Stimulated activated CD8-positive, alpha-beta memory T cell treated with anti-CD3 and anti-CD28 coated beads, Interleukin-7, amount 100 ng/mL, for 48 hours (primary cell): ENCODE results near the gene NPFFR1.
A peak's percentile ranks its signal among the peaks of the same experiment; 100 is the strongest.

Source experiments
- DNase-seq, 2 donors: peaks; one replicate each; pipeline ENCODE4 v3.0.0-alpha.2; 2020; ENCODE audit warnings: low read depth in 1 of 2; ENCODE audit errors: extremely low read depth in 1 of 2

The NPFFR1 gene, protein sequence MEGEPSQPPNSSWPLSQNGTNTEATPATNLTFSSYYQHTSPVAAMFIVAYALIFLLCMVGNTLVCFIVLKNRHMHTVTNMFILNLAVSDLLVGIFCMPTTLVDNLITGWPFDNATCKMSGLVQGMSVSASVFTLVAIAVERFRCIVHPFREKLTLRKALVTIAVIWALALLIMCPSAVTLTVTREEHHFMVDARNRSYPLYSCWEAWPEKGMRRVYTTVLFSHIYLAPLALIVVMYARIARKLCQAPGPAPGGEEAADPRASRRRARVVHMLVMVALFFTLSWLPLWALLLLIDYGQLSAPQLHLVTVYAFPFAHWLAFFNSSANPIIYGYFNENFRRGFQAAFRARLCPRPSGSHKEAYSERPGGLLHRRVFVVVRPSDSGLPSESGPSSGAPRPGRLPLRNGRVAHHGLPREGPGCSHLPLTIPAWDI

GRCh38 chr10:70283445-70284399 is at the start of gene NPFFR1:
Gene NPFFR1, minus strand, starts transcription at chr10:70284004. Its CDS starts 328 bp downstream, at chr10:70283676.
- DNase-seq = no peak

- no peak for DNase-seq
Observed at GRCh38 chr10:70333268-70333667, 49.5 kb upstream of the NPFFR1 start.

DNA sequence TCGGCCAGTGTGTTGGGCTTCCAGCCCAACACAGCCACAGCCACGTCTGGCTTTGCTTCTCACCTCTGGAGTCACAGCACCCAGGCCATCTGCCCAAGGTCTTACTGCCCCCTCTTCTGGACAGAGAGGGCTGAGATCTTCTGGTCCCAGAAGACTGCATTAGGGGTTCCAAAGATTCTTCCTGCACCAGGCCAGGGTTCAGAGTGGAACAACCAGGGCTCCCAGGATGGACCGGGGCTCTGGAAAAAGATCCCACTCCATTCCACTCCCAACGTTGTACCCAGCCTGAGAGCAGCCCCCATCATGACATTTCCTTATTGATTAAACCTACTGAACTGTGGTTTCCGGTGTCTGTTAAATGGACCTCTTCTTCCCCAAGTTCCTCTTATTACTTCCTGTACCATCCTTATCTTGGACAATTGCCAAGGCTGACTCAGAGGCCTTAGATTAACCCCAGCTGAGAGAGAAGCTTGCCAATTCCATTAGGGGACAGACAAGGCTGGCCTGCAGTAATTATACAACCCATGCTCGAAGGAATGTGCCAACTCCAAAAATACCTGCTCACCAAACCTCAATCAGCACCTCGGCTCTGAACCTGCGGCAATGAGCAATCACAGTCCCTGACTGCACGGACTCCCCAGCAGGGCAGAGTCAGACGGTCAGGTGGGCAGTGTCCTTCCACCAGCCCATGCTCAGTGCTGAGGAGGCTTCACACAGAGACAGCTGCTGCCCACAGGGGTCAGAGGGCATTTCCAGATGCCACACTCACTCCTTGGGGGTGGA is 47.9 kb upstream of the NPFFR1 start:
- DNase-seq = no peak

- no peak for DNase-seq
Observed at GRCh38 chr10:70331160-70331485, 47.3 kb upstream of the NPFFR1 start.

DNA sequence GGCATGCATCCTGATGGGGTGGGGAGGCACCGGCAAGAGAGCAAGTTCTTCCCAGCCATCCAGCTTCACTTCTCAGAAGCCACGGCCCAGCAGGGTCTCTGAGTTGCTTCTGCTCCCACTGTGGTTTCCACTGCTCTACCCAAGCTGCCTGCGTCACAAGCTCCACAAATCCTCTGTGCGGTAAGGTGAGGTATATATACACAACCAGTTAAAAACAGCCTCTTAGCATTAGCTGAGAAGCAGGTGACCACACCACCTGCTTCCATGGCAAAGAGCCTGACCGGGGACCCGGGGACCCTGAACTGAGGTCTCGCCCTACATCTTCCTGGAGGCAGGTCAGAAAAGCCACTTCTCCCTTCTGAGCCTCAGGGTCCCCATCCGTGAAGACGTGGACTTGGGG is 46.9 kb upstream of the NPFFR1 start:
- no peak for DNase-seq

DNA sequence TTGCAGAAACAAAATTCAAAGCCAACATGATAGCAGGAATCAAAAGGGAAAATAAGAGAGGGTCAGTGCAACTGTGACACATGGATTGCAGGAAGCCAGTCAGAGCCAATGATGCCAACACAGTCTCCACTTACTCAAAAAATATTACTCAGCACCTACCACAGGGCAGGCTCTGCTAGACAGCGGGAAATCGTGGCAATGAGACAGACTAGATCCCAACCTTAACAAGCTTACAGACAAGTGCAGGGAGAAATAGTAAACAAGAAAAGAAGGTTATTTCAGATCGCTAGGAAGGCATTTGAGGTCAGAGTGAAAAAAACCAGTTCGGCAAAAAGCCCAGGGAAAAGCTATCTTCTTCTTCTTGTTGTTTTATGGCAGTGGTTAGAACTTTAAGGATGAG is 45.2 kb upstream of the NPFFR1 start:
- DNase-seq = no peak

DNA sequence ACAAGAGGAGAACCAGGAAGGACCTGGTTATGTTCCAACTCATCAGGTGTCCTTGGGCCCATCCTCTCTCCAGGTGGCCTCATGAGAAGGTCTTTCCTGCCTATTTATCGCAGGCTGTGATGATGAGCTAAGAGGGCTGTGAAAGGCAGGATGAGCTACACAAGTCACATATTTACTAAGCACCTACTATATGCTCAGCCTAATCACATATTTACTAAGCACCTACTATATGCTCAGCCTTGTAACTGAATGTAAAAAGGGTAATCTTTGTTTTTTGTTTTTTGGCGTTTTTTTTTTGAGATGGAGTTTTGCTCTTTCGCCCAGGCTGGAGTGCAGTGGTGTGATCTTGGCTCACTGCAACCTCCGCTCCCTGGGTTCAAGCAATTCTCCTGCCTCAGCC is 44.2 kb upstream of the NPFFR1 start:
- no peak for DNase-seq

- DNase-seq = no peak
Observed at GRCh38 chr10:70324951-70325781, 41.4 kb upstream of the NPFFR1 start.

GRCh38 chr10:70324339-70324861 is 40.6 kb upstream of the NPFFR1 start:
- DNase-seq = peak in 1 of 2 donors; percentile 7

GRCh38 chr10:70323697-70324338 is 40.0 kb upstream of the NPFFR1 start:
- DNase-seq = no peak

- DNase-seq = peak in 1 of 2 donors; percentile 2
Observed at GRCh38 chr10:70323138-70323696, 39.4 kb upstream of the NPFFR1 start.

- no peak for DNase-seq
Observed at GRCh38 chr10:70321897-70322890, 38.4 kb upstream of the NPFFR1 start.

DNA sequence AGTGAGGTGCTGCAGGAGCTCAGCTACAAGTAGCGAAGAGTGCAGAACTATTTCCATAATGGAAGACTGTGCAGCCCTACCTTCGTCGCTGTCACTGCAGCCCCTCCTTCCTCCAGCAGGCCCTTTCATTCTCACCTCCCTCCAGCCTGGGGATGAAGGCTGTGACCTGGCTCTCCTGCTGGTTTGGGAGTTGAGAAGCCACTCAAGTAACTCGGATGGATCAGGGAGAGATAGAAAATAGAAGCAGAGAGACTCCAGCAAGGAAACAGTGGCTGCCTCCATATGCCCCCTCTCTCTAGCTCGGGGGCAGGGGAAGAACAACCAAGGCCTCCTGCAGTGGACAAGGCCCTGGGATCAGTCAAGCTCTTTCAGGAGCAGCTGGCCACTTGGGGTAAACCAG is 37.4 kb upstream of the NPFFR1 start:
- DNase-seq = no peak

GRCh38 chr10:70320751-70321150 is 36.9 kb upstream of the NPFFR1 start:
- DNase-seq = no peak

DNA sequence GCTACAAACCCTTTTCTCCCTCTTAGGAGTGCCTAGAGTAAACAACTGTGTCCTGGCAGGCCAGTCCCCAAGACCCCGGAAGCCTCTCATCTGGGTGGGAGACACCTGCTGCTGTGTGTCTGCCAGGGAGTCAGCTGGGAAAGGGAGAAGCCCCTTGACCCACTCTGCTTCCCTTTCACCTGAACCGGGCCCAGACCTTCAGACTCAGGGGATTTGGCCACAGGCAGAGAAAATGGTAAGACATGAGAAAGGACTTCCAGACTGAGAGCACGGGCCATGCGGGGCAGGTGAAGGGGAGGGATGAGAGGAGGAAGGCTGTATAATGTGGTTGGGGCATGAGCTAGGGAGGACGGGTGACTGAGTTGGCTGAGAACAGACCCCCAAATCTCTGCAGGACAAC is 36.0 kb upstream of the NPFFR1 start:
- DNase-seq = no peak

DNA sequence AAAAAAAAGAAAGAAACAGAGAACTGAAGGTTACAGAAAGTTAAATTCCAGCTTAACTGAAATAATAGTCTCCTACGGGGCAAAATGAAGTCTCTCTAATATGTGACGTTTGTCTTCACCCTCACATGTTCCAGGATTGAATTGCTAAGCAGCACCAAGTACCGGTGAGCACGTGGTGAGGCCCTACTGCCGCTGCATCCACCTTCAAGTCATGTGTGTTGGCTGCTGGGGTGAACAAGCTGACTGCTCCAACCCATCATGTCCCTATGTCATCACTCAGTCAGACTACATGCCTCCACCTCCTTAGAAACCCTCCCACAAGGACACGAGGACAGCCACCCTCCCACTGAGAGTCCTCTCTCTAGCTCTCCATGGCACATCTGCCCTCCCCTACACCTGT is 35.4 kb upstream of the NPFFR1 start:
- no peak for DNase-seq

- DNase-seq = no peak
Observed at GRCh38 chr10:70317943-70318318, 34.1 kb upstream of the NPFFR1 start.
